AG08396 (cell line): ENCODE data around the gene RBPJL.
A peak's percentile ranks its signal among the peaks of the same experiment; 100 is the strongest.

Source experiments
- DNase-seq: peaks from one replicate; pipeline ENCODE4 v3.0.0; 2012; ENCODE audit warnings: low spot score, mixed read lengths

Gene RBPJL

GRCh38 chr20:45317826-45318225 is 11.2 kb downstream of the RBPJL start:
- DNase-seq, result no peak

- no peak for DNase-seq
Observed at GRCh38 chr20:45318386-45318939, 11.8 kb downstream of the RBPJL start.

- no peak for DNase-seq
Observed at GRCh38 chr20:45318948-45319347, 12.3 kb downstream of the RBPJL start.

- no peak for DNase-seq
Observed at GRCh38 chr20:45320948-45321595, 14.4 kb downstream of the RBPJL start.

GRCh38 chr20:45322952-45323383 is 16.3 kb downstream of the RBPJL start:
- DNase-seq, result no peak

GRCh38 chr20:45323731-45324130 is 17.1 kb downstream of the RBPJL start:
- no peak for DNase-seq

GRCh38 chr20:45325371-45325770 is 18.7 kb downstream of the RBPJL start:
- DNase-seq, result no peak

- no peak for DNase-seq
Observed at GRCh38 chr20:45328451-45328850, 21.8 kb downstream of the RBPJL start.

GRCh38 chr20:45329497-45330319 is 23.1 kb downstream of the RBPJL start:
- no peak for DNase-seq

GRCh38 chr20:45330476-45330875 is 23.8 kb downstream of the RBPJL start:
- DNase-seq, result no peak

GRCh38 chr20:45336530-45337366 is 30.1 kb downstream of the RBPJL start:
- peak; percentile 77 for DNase-seq

GRCh38 chr20:45337367-45338120 is 30.9 kb downstream of the RBPJL start:
- DNase-seq, result peak; percentile 88

- DNase-seq, result peak; percentile 37
Observed at GRCh38 chr20:45338121-45339030, 31.7 kb downstream of the RBPJL start.

- no peak for DNase-seq
Observed at GRCh38 chr20:45339084-45339483, 32.4 kb downstream of the RBPJL start.

GRCh38 chr20:45339799-45340198 is 33.2 kb downstream of the RBPJL start:
- no peak for DNase-seq

GRCh38 chr20:45340236-45340847 is 33.7 kb downstream of the RBPJL start:
- no peak for DNase-seq

- DNase-seq, result no peak
Observed at GRCh38 chr20:45340951-45341350, 34.3 kb downstream of the RBPJL start.

GRCh38 chr20:45341579-45341938 is 34.9 kb downstream of the RBPJL start:
- DNase-seq, result no peak

- peak; percentile 28 for DNase-seq
Observed at GRCh38 chr20:45341939-45342854, 35.6 kb downstream of the RBPJL start.
